Vagina (tissue), 2 donors: ENCODE data around the gene GNG2.

Experiments
- CTCF ChIP-seq, 3 experiments: fragments of 450-650 bp in 2 of 3; fragments of 200-600 bp in 1 of 3; sonication (generic) in 1 of 3; IDR thresholded peaks; one replicate each; pipeline ENCODE4 v1.5.1; 2017 to 2019; ENCODE audit warnings: antibody characterized with exemption in 3 of 3, mild to moderate bottlenecking in 2 of 3, moderate library complexity in 2 of 3
- POLR2A ChIP-seq, 2 donors: fragments of 450-650 bp; IDR thresholded peaks; one replicate each; pipeline ENCODE4 v1.6.1; 2017; ENCODE audit warnings: antibody characterized with exemption in 2 of 2, mild to moderate bottlenecking in 2 of 2, moderate library complexity in 2 of 2

DNA sequence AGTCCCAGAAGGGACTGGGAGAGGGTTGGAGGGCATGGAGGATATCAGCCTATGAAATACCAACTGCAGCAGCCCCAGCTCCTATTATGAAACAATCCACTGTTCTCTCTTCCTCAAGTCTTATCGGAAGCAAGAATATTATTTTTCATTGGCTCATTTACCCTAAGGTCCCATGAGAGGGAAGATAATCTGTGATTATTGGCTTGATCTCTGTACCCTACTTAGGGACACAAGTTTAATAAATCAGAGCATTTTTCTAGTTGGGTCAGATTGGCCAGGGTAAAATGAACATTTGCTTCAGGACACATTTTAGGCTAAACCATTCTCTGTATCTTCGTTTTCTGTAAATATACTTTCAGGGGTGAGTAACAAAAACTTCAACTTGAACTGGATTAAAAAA, 43.1 kb upstream of the GNG2 start:
- TF ChIP-seq CTCF (IDR thresholded peaks at IDR 0.05) (no peak), POLR2A (IDR thresholded peaks at IDR 0.05) (no peak)
